ENCODE results near the gene EEFSEC. TPM values are rescaled to one million over a fixed set of nuclear protein-coding genes. Genes with fewer than 3 reads are reported as not detected.

EEFSEC gene
- total and polyA plus RNA-seq, 2 of the 4 experiments (the other 2 are of a cell fraction): 4.5 to 9.3 TPM

DNA sequence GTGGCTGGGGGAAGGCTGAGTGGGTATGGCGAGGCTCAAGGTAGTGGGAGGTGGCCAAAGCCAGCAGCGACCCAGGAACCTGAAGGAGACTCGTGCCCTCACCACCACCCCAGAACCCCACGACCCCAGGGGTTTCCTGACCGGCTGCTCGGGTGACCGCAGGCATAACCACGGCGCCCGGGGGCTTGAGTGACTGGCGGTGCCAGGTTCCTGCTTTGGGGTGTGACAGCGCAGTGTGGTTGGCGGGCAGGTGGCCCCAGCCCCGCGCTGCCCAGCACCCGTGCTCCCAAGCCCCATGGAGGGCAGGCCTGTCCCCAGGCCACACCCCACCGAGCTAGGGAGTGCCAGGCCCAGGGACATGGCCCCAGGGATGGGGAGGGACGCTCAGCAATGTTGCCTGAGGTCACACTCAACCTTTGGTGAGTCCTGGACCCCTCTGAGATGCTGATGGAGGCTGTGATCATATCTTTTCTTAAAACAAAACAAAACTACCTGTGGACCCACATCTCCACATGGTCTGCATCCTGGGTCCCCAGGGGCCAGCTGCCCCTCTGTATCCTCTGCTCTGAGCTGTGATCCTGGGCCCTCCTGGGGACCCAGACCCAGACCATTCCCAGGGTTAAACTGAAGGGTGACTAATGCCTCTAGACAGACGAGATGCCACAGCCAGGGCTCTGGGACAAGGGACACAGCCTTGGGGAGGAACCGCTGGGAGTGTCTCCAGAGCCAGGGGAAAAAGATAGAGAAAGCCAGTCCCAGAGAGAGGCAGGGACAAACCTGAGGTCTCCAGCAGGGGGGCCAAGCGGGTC, 300.4 kb downstream of the EEFSEC start:
- H3K4me2 ChIP-seq (ENCODE audit: low read depth, low read length): no peak overlapping the region
- H3K27ac ChIP-seq (ENCODE audit: insufficient read depth, low read length): no peak overlapping the region
- H3K9me3 ChIP-seq (ENCODE audit: control insufficient read depth, insufficient read depth, low read length): peaks cover 2% of the 10 kb centered on the region; the same call in 1 of the 2 replicates
- 47% methylated on average over 2 of the region's 21 CpGs; no CpG with 5 or more reads in 1 of the 2 experiments for WGBS, 2 experiments (ENCODE audit: extremely low coverage in 2 of 2, insufficient read length in 1 of 2)
- H3K18ac ChIP-seq (ENCODE audit: low read depth, low read length): no peak overlapping the region
- no peak overlapping the region for H4K5ac ChIP-seq (ENCODE audit: low read depth, low read length)
- ATAC-seq (ENCODE audit: low read depth) (no peak), DNase-seq (no peak)
- no peak overlapping the region for H2AFZ ChIP-seq (replicated peaks; ENCODE audit: low read length, poor library complexity)
- ChIA-PET POLR2A (ENCODE audit: unreplicated experiment) (no interaction called here), CTCF (no interaction called here)
- no peak overlapping the region for H3K14ac ChIP-seq (replicated peaks; ENCODE audit: low read depth, low read length)
- H3K9ac ChIP-seq (ENCODE audit: low read depth, low read length): no peak overlapping the region
- H3K9me1 ChIP-seq (ENCODE audit: insufficient read depth, low read length): no peaks in the 10 kb centered on the region
- no peak overlapping the region for H3K23ac ChIP-seq (ENCODE audit: low read depth, low read length)
- H3K79me1 ChIP-seq (ENCODE audit: low read depth in 1 of 2, low read length in 2 of 2): no peaks in the 10 kb centered on the region
- H2BK120ac ChIP-seq (ENCODE audit: low read depth, low read length): no peak overlapping the region
- H4K8ac ChIP-seq (ENCODE audit: low read depth in 2 of 2, low read length in 2 of 2): no peak overlapping the region
- no peaks in the 10 kb centered on the region; the same call in 1 of the 2 replicates for H4K20me1 ChIP-seq (ENCODE audit: insufficient read depth, low read length)
- dilution Hi-C loops (cut with HindIII; ENCODE audit: low sequenced_read_pairs, unreplicated experiment): no loop called here
- H2AK9ac ChIP-seq (replicated peaks; ENCODE audit: low read depth, low read length, poor library complexity): no peak overlapping the region
- no peak overlapping the region for H2BK5ac ChIP-seq (ENCODE audit: low read depth, low read length, poor library complexity, severe bottlenecking)
- H3K56ac ChIP-seq (ENCODE audit: extremely low read depth, insufficient read depth, low read length): no peak overlapping the region
- H2AK5ac ChIP-seq (ENCODE audit: low read depth, low read length): no peak overlapping the region
- H2BK15ac ChIP-seq (ENCODE audit: low read depth, low read length): no peak overlapping the region
- H3K27me3 ChIP-seq (ENCODE audit: control insufficient read depth, insufficient read depth, low read length): peaks cover 80% of the 10 kb centered on the region
- no peaks in the 10 kb centered on the region for H3K36me3 ChIP-seq (ENCODE audit: control insufficient read depth, insufficient read depth, low read length)
- no peak overlapping the region for H3K4me3 ChIP-seq (ENCODE audit: insufficient read depth, low read depth, low read length)
- intact Hi-C loops (cut with micrococcal nuclease): no loop called here
- BruUV-seq (replicated peaks): no TSS peak
- H3K4me1 ChIP-seq (ENCODE audit: control insufficient read depth, insufficient read depth, low read length): no peaks in the 10 kb centered on the region
- in situ Hi-C loops (cut with MboI; ENCODE audit: low sequenced_read_pairs): no loop called here
- H4K91ac ChIP-seq (ENCODE audit: insufficient read depth, low read depth, low read length): no peak overlapping the region
- TF ChIP-seq, protein P1, sequence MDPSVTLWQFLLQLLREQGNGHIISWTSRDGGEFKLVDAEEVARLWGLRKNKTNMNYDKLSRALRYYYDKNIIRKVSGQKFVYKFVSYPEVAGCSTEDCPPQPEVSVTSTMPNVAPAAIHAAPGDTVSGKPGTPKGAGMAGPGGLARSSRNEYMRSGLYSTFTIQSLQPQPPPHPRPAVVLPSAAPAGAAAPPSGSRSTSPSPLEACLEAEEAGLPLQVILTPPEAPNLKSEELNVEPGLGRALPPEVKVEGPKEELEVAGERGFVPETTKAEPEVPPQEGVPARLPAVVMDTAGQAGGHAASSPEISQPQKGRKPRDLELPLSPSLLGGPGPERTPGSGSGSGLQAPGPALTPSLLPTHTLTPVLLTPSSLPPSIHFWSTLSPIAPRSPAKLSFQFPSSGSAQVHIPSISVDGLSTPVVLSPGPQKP (IDR thresholded peaks at IDR 0.05; ENCODE audit: borderline replicate concordance, low read depth, low read length): no peak
- TF ChIP-seq MAZ (IDR thresholded peaks at IDR 0.05; ENCODE audit: borderline replicate concordance, low read depth, low read length) (no peak), FOS (IDR thresholded peaks at IDR 0.05; ENCODE audit: low read depth, low read length) (no peak), RFX5 (IDR thresholded peaks at IDR 0.05; ENCODE audit: low read depth, low read length) (no peak), CEBPB (IDR thresholded peaks at IDR 0.05; ENCODE audit: low read depth, low read length) (no peak), RAD21 (IDR thresholded peaks at IDR 0.05; ENCODE audit: low read length) (no peak), MAFK (IDR thresholded peaks at IDR 0.05; ENCODE audit: low read depth, low read length) (no peak), MXI1 (IDR thresholded peaks at IDR 0.05; ENCODE audit: borderline replicate concordance, low read depth, low read length) (no peak), SMC3 (IDR thresholded peaks at IDR 0.05; ENCODE audit: low read depth, low read length) (no peak)
- TF ChIP-seq, protein P2, sequence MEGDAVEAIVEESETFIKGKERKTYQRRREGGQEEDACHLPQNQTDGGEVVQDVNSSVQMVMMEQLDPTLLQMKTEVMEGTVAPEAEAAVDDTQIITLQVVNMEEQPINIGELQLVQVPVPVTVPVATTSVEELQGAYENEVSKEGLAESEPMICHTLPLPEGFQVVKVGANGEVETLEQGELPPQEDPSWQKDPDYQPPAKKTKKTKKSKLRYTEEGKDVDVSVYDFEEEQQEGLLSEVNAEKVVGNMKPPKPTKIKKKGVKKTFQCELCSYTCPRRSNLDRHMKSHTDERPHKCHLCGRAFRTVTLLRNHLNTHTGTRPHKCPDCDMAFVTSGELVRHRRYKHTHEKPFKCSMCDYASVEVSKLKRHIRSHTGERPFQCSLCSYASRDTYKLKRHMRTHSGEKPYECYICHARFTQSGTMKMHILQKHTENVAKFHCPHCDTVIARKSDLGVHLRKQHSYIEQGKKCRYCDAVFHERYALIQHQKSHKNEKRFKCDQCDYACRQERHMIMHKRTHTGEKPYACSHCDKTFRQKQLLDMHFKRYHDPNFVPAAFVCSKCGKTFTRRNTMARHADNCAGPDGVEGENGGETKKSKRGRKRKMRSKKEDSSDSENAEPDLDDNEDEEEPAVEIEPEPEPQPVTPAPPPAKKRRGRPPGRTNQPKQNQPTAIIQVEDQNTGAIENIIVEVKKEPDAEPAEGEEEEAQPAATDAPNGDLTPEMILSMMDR (conservative IDR thresholded peaks at IDR 0.05; ENCODE audit: low read depth, low read length): no peak
- no peak overlapping the region for H2BK20ac ChIP-seq (ENCODE audit: low read depth, low read length)
- no peak overlapping the region for H3K4ac ChIP-seq (ENCODE audit: low read depth, low read length)
